Thyroid gland (tissue), 4 donors: Measurements from ENCODE around the gene FGFBP2. TPM values are rescaled to one million over a fixed set of nuclear protein-coding genes. Genes with fewer than 3 reads are reported as not detected.

Experiments used
- DNase-seq, 2 donors: peaks; one replicate each; pipeline ENCODE4 v3.0.0-alpha.2; 2019
- H3K27ac ChIP-seq, 3 donors: fragments of 200-600 bp; sonication (generic); 1 replicate in 2 of 3; 2 replicates in 1 of 3; pipeline ENCODE4 v1.5.1; 2016 to 2019; ENCODE audit warnings: mild to moderate bottlenecking in 1 of 3, moderate library complexity in 1 of 3
- H3K27me3 ChIP-seq: fragments of 200-600 bp; sonication (generic); one replicate; pipeline ENCODE4 v1.5.1; 2019
- H3K36me3 ChIP-seq, 2 donors: fragments of 200-600 bp; sonication (generic); one replicate each; pipeline ENCODE4 v1.5.1; 2016 to 2019
- H3K4me1 ChIP-seq, 2 donors: fragments of 200-600 bp; sonication (generic); one replicate each; pipeline ENCODE4 v1.5.1; 2017 to 2019
- H3K4me3 ChIP-seq, 3 donors: fragments of 200-600 bp; sonication (generic); replicated peaks in 1 of 3; 1 replicate in 2 of 3; 2 replicates in 1 of 3; pipeline ENCODE4 v1.5.1; 2016; ENCODE audit warnings: mild to moderate bottlenecking in 1 of 3
- H3K9me3 ChIP-seq: fragments of 200-600 bp; sonication (generic); one replicate; pipeline ENCODE4 v1.5.1; 2017
- CTCF ChIP-seq, 6 experiments: fragments of 200-600 bp in 3 of 6; fragments of 450-650 bp in 3 of 6; sonication (generic) in 3 of 6; IDR thresholded peaks; one replicate each; pipeline ENCODE4 v1.5.1; 2016 to 2019; ENCODE audit warnings: antibody characterized with exemption in 6 of 6, mild to moderate bottlenecking in 2 of 6, inconsistent platforms in 1 of 6, moderate library complexity in 1 of 6
- POLR2A ChIP-seq, 2 donors: fragments of 450-650 bp; IDR thresholded peaks; one replicate each; pipeline ENCODE4 v1.6.1; 2017; ENCODE audit warnings: antibody characterized with exemption in 2 of 2, mild to moderate bottlenecking in 2 of 2, moderate library complexity in 1 of 2
- WGBS, 2 donors: methylation state at CpG; one replicate each; pipeline ENCODE4 v1.1.5; 2017; 5-methylcytosine and 5-hydroxymethylcytosine counted together
- intact Hi-C: fragments of 100-400 bp; cut with DNase I; formaldehyde crosslinking; loops from one replicate; pipeline ENCODE4 v1.15.1; 2023
- total RNA-seq, 4 donors: library from RNA; depleted of rRNA; stranded (reverse); fragments of >200 nt; gene quantifications; one replicate each; pipeline ENCODE4 v1.2.3, GENCODE V29; 2016

The FGFBP2 gene
- total RNA-seq, 4 donors from 2014 or later: 0.67 to 3.7 (median 0.92) TPM

- H3K9me3 ChIP-seq: no peaks in the 10 kb centered on the region
- 85 to 87% methylated on average over 3 of the region's 3 CpGs for WGBS, 2 donors
- no peaks in the 10 kb centered on the region for H3K36me3 ChIP-seq
- H3K4me1 ChIP-seq: no peaks in the 10 kb centered on the region
- DNase-seq: no peak
- H3K27me3 ChIP-seq: no peaks in the 10 kb centered on the region
- intact Hi-C loops: no loop called here
- H3K27ac ChIP-seq: no peak overlapping the region
- TF ChIP-seq CTCF (IDR thresholded peaks at IDR 0.05): no peak
- TF ChIP-seq POLR2A (IDR thresholded peaks at IDR 0.05): no peak
- H3K4me3 ChIP-seq: no peak overlapping the region
Observed at GRCh38 chr4:15929540-15929939, 33.4 kb downstream of the FGFBP2 start.

GRCh38 chr4:15928883-15929282 is 34.1 kb downstream of the FGFBP2 start:
- TF ChIP-seq CTCF (IDR thresholded peaks at IDR 0.05): no peak
- no peak for TF ChIP-seq POLR2A (IDR thresholded peaks at IDR 0.05)
- H3K4me3 ChIP-seq: no peak overlapping the region
- H3K27ac ChIP-seq: no peak overlapping the region
- 64 to 73% methylated on average over 5 of the region's 5 CpGs for WGBS, 2 donors
- intact Hi-C loops: no loop called here
- H3K9me3 ChIP-seq: no peaks in the 10 kb centered on the region
- no peaks in the 10 kb centered on the region for H3K27me3 ChIP-seq
- no peak for DNase-seq
- no peaks in the 10 kb centered on the region for H3K4me1 ChIP-seq
- no peaks in the 10 kb centered on the region for H3K36me3 ChIP-seq

GRCh38 chr4:15926486-15926885 is 36.5 kb downstream of the FGFBP2 start:
- no peak overlapping the region for H3K4me3 ChIP-seq
- no peaks in the 10 kb centered on the region for H3K4me1 ChIP-seq
- intact Hi-C loops: no loop called here
- DNase-seq: no peak
- TF ChIP-seq POLR2A (IDR thresholded peaks at IDR 0.05): no peak
- no peak for TF ChIP-seq CTCF (IDR thresholded peaks at IDR 0.05)
- H3K36me3 ChIP-seq: no peaks in the 10 kb centered on the region
- H3K9me3 ChIP-seq: no peaks in the 10 kb centered on the region
- 79 to 89% methylated on average over 7 of the region's 7 CpGs for WGBS, 2 donors
- no peaks in the 10 kb centered on the region for H3K27me3 ChIP-seq
- H3K27ac ChIP-seq: no peak overlapping the region

- no peak overlapping the region for H3K27ac ChIP-seq
- H3K36me3 ChIP-seq: no peaks in the 10 kb centered on the region
- H3K27me3 ChIP-seq: no peaks in the 10 kb centered on the region
- H3K4me3 ChIP-seq: no peak overlapping the region
- intact Hi-C loops: no loop called here
- TF ChIP-seq POLR2A (IDR thresholded peaks at IDR 0.05) (no peak), CTCF (IDR thresholded peaks at IDR 0.05) (no peak)
- H3K4me1 ChIP-seq: no peaks in the 10 kb centered on the region
- H3K9me3 ChIP-seq: no peaks in the 10 kb centered on the region
- DNase-seq: no peak
- 74 to 76% methylated on average over 3 of the region's 3 CpGs for WGBS, 2 donors
Observed at GRCh38 chr4:15925830-15926229, 37.1 kb downstream of the FGFBP2 start.

- Histone ChIP-seq H3K4me1 (no peaks in the 10 kb centered on the region), H3K27me3 (no peaks in the 10 kb centered on the region), H3K36me3 (no peaks in the 10 kb centered on the region), H3K4me3 (no peak overlapping the region), H3K9me3 (no peaks in the 10 kb centered on the region), H3K27ac (no peak overlapping the region)
- no peak for DNase-seq
- WGBS, 2 donors: 97 to 100% methylated on average over 1 of the region's 1 CpG
- no peak for TF ChIP-seq POLR2A (IDR thresholded peaks at IDR 0.05)
- no peak for TF ChIP-seq CTCF (IDR thresholded peaks at IDR 0.05)
- intact Hi-C loops: no loop called here
Observed at GRCh38 chr4:15921592-15921932, 41.4 kb downstream of the FGFBP2 start.
